Midbrain (tissue), 1 donor: Measurements from ENCODE around the gene C12orf42.

Experiments used
- DNase-seq: peaks from one replicate; lab custom pipeline; 2025; lab: John Stamatoyannopoulos, UW

C12orf42 gene

GRCh38 chr12:103495469-103496456 is at the start of gene C12orf42:
Gene C12orf42 (minus strand): TSS chr12:103495968. CDS start chr12:103478426, 17,542 bp downstream.
- DNase-seq, result peak; percentile 54

GRCh38 chr12:103542078-103542477 is 46.3 kb upstream of the C12orf42 start:
- DNase-seq, result no peak

GRCh38 chr12:103540319-103540718 is 44.6 kb upstream of the C12orf42 start:
- DNase-seq, result no peak

GRCh38 chr12:103538397-103538796 is 42.6 kb upstream of the C12orf42 start:
- DNase-seq, result no peak

- DNase-seq, result no peak
These were observed 34.7 kb upstream of the C12orf42 start for GRCh38 chr12:103530307-103531066.

- DNase-seq, result no peak
These were observed 33.5 kb upstream of the C12orf42 start for GRCh38 chr12:103529306-103529705.

- no peak for DNase-seq
These were observed 28.6 kb upstream of the C12orf42 start for GRCh38 chr12:103524238-103524875.

GRCh38 chr12:103523771-103524170 is 28.0 kb upstream of the C12orf42 start:
- DNase-seq, result no peak

- no peak for DNase-seq
These were observed 25.0 kb upstream of the C12orf42 start for GRCh38 chr12:103520686-103521215.

GRCh38 chr12:103519632-103520031 is 23.9 kb upstream of the C12orf42 start:
- DNase-seq, result no peak

GRCh38 chr12:103518899-103519298 is 23.1 kb upstream of the C12orf42 start:
- DNase-seq, result no peak

GRCh38 chr12:103517161-103517560 is 21.4 kb upstream of the C12orf42 start:
- no peak for DNase-seq

GRCh38 chr12:103515341-103515740 is 19.6 kb upstream of the C12orf42 start:
- no peak for DNase-seq

GRCh38 chr12:103513875-103514274 is 18.1 kb upstream of the C12orf42 start:
- DNase-seq, result no peak

- no peak for DNase-seq
These were observed 9.8 kb upstream of the C12orf42 start for GRCh38 chr12:103505371-103506236.

- DNase-seq, result no peak
These were observed 8.8 kb upstream of the C12orf42 start for GRCh38 chr12:103504606-103505005.

- peak; percentile 8 for DNase-seq
These were observed 8.0 kb upstream of the C12orf42 start for GRCh38 chr12:103503546-103504480.

- DNase-seq, result no peak
These were observed 5.7 kb upstream of the C12orf42 start for GRCh38 chr12:103501447-103501846.

GRCh38 chr12:103499571-103499970 is 3.8 kb upstream of the C12orf42 start:
- DNase-seq, result no peak

GRCh38 chr12:103498990-103499389 is 3.2 kb upstream of the C12orf42 start:
- no peak for DNase-seq
